DMS53 (cell line): ENCODE measurements around the gene GDPD5.

Experiments
- DNase-seq: peaks from one replicate; lab custom pipeline; 2025; lab: John Stamatoyannopoulos, UW

The GDPD5 gene

GRCh38 chr11:75399344-75400145 lies 126.2 kb downstream of the GDPD5 start, which contains the start of gene RPS3:
TSS of gene RPS3 (plus strand) at chr11:75399518. CDS start at chr11:75399548, 30 bp downstream.
- DNase-seq: peak; percentile 99

- DNase-seq: no peak
These were observed 126.8 kb downstream of the GDPD5 start for GRCh38 chr11:75398906-75399305.

- no peak for DNase-seq
These were observed 131.5 kb downstream of the GDPD5 start for GRCh38 chr11:75394085-75394840.

GRCh38 chr11:75389925-75390324 lies 135.8 kb downstream of the GDPD5 start:
- DNase-seq: no peak

GRCh38 chr11:75389276-75389605 lies 136.5 kb downstream of the GDPD5 start:
- no peak for DNase-seq

GRCh38 chr11:75388386-75389275 lies 137.1 kb downstream of the GDPD5 start:
- DNase-seq: peak; percentile 97

GRCh38 chr11:75387736-75388294 lies 137.9 kb downstream of the GDPD5 start:
- no peak for DNase-seq

- peak; percentile 55 for DNase-seq
These were observed 138.7 kb downstream of the GDPD5 start for GRCh38 chr11:75386942-75387630.
